Effector memory CD4-positive, alpha-beta T cell (primary cell): ENCODE measurements around the gene ERGIC1.
"Not testable (repeated sequence)": the region's sequence is repeated elsewhere in the genome, so short reads cannot be mapped to it uniquely, and the experiment has no call there.

ENCODE experiments used
- DNase-seq, 3 donors: peaks; one replicate each; pipeline ENCODE4 v3.0.0-alpha.2; 2020
- H3K27ac ChIP-seq: 2 replicates; pipeline ENCODE4 v1.7.0; 2013; ENCODE audit warnings: mild to moderate bottlenecking, low read length, moderate library complexity; ENCODE audit not compliant: insufficient read depth, poor library complexity, severe bottlenecking
- H3K27me3 ChIP-seq: replicated peaks from 2 replicates; pipeline ENCODE4 v1.7.0; 2013; ENCODE audit warnings: mild to moderate bottlenecking, low read length; ENCODE audit not compliant: insufficient read depth, control insufficient read depth, poor library complexity, severe bottlenecking
- H3K36me3 ChIP-seq: 2 replicates; pipeline ENCODE4 v1.7.0; 2013; ENCODE audit warnings: mild to moderate bottlenecking, low read length, moderate library complexity; ENCODE audit not compliant: control insufficient read depth, insufficient read depth
- H3K4me1 ChIP-seq: 2 replicates; pipeline ENCODE4 v1.7.0; 2013; ENCODE audit warnings: low read length, mild to moderate bottlenecking; ENCODE audit not compliant: control insufficient read depth, insufficient read depth, poor library complexity, severe bottlenecking
- H3K4me3 ChIP-seq: 2 replicates; pipeline ENCODE4 v1.7.0; 2013; ENCODE audit warnings: low read length, low read depth, mild to moderate bottlenecking; ENCODE audit not compliant: insufficient read depth, poor library complexity, severe bottlenecking
- H3K9me3 ChIP-seq: 2 replicates; pipeline ENCODE4 v1.7.0; 2013; ENCODE audit warnings: mild to moderate bottlenecking, low read length, moderate library complexity; ENCODE audit not compliant: control insufficient read depth

ERGIC1 gene

GRCh38 chr5:172846677-172847076 lies 12.6 kb downstream of the ERGIC1 start:
- H3K9me3 ChIP-seq: no peaks in the 10 kb centered on the region
- H3K4me3 ChIP-seq: no peak overlapping the region

GRCh38 chr5:172847584-172847983 lies 13.5 kb downstream of the ERGIC1 start:
- DNase-seq, H3K4me1 ChIP-seq, H3K36me3 ChIP-seq, H3K27ac ChIP-seq, H3K9me3 ChIP-seq, H3K27me3 ChIP-seq, H3K4me3 ChIP-seq: not testable (repeated sequence)

More at GRCh38 chr5:172846677-172847076, 12.6 kb downstream of the ERGIC1 start:
- Histone ChIP-seq H3K27ac (no peak overlapping the region), H3K27me3 (no peaks in the 10 kb centered on the region), H3K4me1 (no peaks in the 10 kb centered on the region), H3K36me3 (no peaks in the 10 kb centered on the region)
- DNase-seq: no peak

GRCh38 chr5:172848419-172848818 lies 14.4 kb downstream of the ERGIC1 start:
- no peak for DNase-seq
- Histone ChIP-seq H3K9me3 (no peaks in the 10 kb centered on the region), H3K4me1 (no peaks in the 10 kb centered on the region), H3K27ac (no peak overlapping the region), H3K4me3 (no peak overlapping the region), H3K36me3 (no peaks in the 10 kb centered on the region), H3K27me3 (no peaks in the 10 kb centered on the region)

- Histone ChIP-seq H3K4me3 (no peak overlapping the region), H3K36me3 (no peaks in the 10 kb centered on the region), H3K27me3 (no peaks in the 10 kb centered on the region), H3K27ac (no peak overlapping the region), H3K9me3 (no peaks in the 10 kb centered on the region), H3K4me1 (no peaks in the 10 kb centered on the region)
- no peak for DNase-seq
Observed at GRCh38 chr5:172849606-172850453, 15.8 kb downstream of the ERGIC1 start.

- no peak for DNase-seq
- Histone ChIP-seq H3K9me3 (no peaks in the 10 kb centered on the region), H3K36me3 (no peaks in the 10 kb centered on the region), H3K27ac (no peak overlapping the region), H3K4me3 (no peak overlapping the region), H3K27me3 (no peaks in the 10 kb centered on the region), H3K4me1 (no peaks in the 10 kb centered on the region)
Observed at GRCh38 chr5:172850454-172850797, 16.4 kb downstream of the ERGIC1 start.

- not testable (repeated sequence) for H3K4me1 ChIP-seq, DNase-seq, H3K27me3 ChIP-seq, H3K4me3 ChIP-seq, H3K9me3 ChIP-seq, H3K27ac ChIP-seq, H3K36me3 ChIP-seq
Observed at GRCh38 chr5:172851254-172851653, 17.2 kb downstream of the ERGIC1 start.

- H3K9me3 ChIP-seq: no peaks in the 10 kb centered on the region
- DNase-seq: no peak
- no peaks in the 10 kb centered on the region for H3K27me3 ChIP-seq
- H3K36me3 ChIP-seq: no peaks in the 10 kb centered on the region
- H3K4me3 ChIP-seq: no peak overlapping the region
- no peaks in the 10 kb centered on the region for H3K4me1 ChIP-seq
- H3K27ac ChIP-seq: no peak overlapping the region
Observed at GRCh38 chr5:172852490-172853354, 18.7 kb downstream of the ERGIC1 start.

GRCh38 chr5:172853355-172853975 lies 19.4 kb downstream of the ERGIC1 start:
- no peaks in the 10 kb centered on the region for H3K9me3 ChIP-seq
- no peaks in the 10 kb centered on the region for H3K36me3 ChIP-seq
- no peaks in the 10 kb centered on the region for H3K27me3 ChIP-seq
- DNase-seq: no peak
- H3K4me3 ChIP-seq: no peak overlapping the region
- H3K4me1 ChIP-seq: no peaks in the 10 kb centered on the region
- no peak overlapping the region for H3K27ac ChIP-seq

- DNase-seq: no peak
- H3K4me1 ChIP-seq: no peaks in the 10 kb centered on the region
- H3K4me3 ChIP-seq: no peak overlapping the region
Observed at GRCh38 chr5:172854451-172854871, 20.4 kb downstream of the ERGIC1 start.

GRCh38 chr5:172854971-172855370 lies 20.9 kb downstream of the ERGIC1 start:
- Histone ChIP-seq H3K36me3 (no peaks in the 10 kb centered on the region), H3K4me3 (no peak overlapping the region), H3K27me3 (no peaks in the 10 kb centered on the region), H3K27ac (no peak overlapping the region), H3K4me1 (no peaks in the 10 kb centered on the region), H3K9me3 (no peaks in the 10 kb centered on the region)
- DNase-seq: no peak

More at GRCh38 chr5:172854451-172854871, 20.4 kb downstream of the ERGIC1 start:
- H3K9me3 ChIP-seq: no peaks in the 10 kb centered on the region
- no peak overlapping the region for H3K27ac ChIP-seq
- no peaks in the 10 kb centered on the region for H3K36me3 ChIP-seq
- no peaks in the 10 kb centered on the region for H3K27me3 ChIP-seq
